ENCODE data around the gene FXYD3.

Gene FXYD3

GRCh38 chr19:35120898-35121297 is 5.3 kb downstream of the FXYD3 start:
- H3K4me3 ChIP-seq, result no peak overlapping the region
- H3K9me3 ChIP-seq, result no peaks in the 10 kb centered on the region
- H3K9ac ChIP-seq, result no peak overlapping the region
- H3K4me2 ChIP-seq, result peak overlapping the region; percentile 33
- H3K27ac ChIP-seq, result no peak overlapping the region
- peaks cover 80% of the 10 kb centered on the region for H3K4me1 ChIP-seq
- H3K27me3 ChIP-seq, result no peaks in the 10 kb centered on the region
- no peaks in the 10 kb centered on the region for H4K20me1 ChIP-seq
- no peak for TF ChIP-seq Cebpa-rat (IDR thresholded peaks at IDR 0.05)
- H3K36me3 ChIP-seq, result no peaks in the 10 kb centered on the region

- no peaks in the 10 kb centered on the region for H3K36me3 ChIP-seq
- H3K4me1 ChIP-seq, result peaks cover 89% of the 10 kb centered on the region
- no peak overlapping the region for H3K27ac ChIP-seq
- H3K27me3 ChIP-seq, result no peaks in the 10 kb centered on the region
- H3K9me3 ChIP-seq, result no peaks in the 10 kb centered on the region
- no peaks in the 10 kb centered on the region for H4K20me1 ChIP-seq
- H3K9ac ChIP-seq, result no peak overlapping the region
- no peak overlapping the region for H3K4me3 ChIP-seq
- H3K4me2 ChIP-seq, result peak overlapping the region; percentile 82
- no peak for TF ChIP-seq Cebpa-rat (IDR thresholded peaks at IDR 0.05)
These were observed 7.3 kb downstream of the FXYD3 start for GRCh38 chr19:35122687-35123551.

- TF ChIP-seq Cebpa-rat (IDR thresholded peaks at IDR 0.05), result no peak
- H3K9me3 ChIP-seq, result no peaks in the 10 kb centered on the region
- no peaks in the 10 kb centered on the region for H3K36me3 ChIP-seq
- H3K27ac ChIP-seq, result no peak overlapping the region
- peak overlapping the region; percentile 82 for H3K4me2 ChIP-seq
- H4K20me1 ChIP-seq, result no peaks in the 10 kb centered on the region
- 0 out of 2 replicates have a peak overlapping the region, but pooled peaks have one; percentile 25 for H3K9ac ChIP-seq
- H3K27me3 ChIP-seq, result no peaks in the 10 kb centered on the region
- peak overlapping the region; percentile 63 for H3K4me3 ChIP-seq
- peaks cover 89% of the 10 kb centered on the region for H3K4me1 ChIP-seq
These were observed 8.0 kb downstream of the FXYD3 start for GRCh38 chr19:35123573-35123972.

GRCh38 chr19:35124098-35125060 is 8.8 kb downstream of the FXYD3 start:
- peaks cover 81% of the 10 kb centered on the region for H3K4me1 ChIP-seq
- H4K20me1 ChIP-seq, result no peaks in the 10 kb centered on the region
- H3K9me3 ChIP-seq, result no peaks in the 10 kb centered on the region
- no peak for TF ChIP-seq Cebpa-rat (IDR thresholded peaks at IDR 0.05)
- H3K4me3 ChIP-seq, result peak overlapping the region; percentile 63
- no peaks in the 10 kb centered on the region for H3K27me3 ChIP-seq
- H3K27ac ChIP-seq, result no peak overlapping the region
- H3K36me3 ChIP-seq, result no peaks in the 10 kb centered on the region
- peak overlapping the region; percentile 82 for H3K4me2 ChIP-seq
- H3K9ac ChIP-seq, result peak overlapping the region; percentile 25; the same call in 1 of the 2 replicates

- no peak overlapping the region for H3K9ac ChIP-seq
- H3K4me1 ChIP-seq, result peaks cover 72% of the 10 kb centered on the region
- H3K9me3 ChIP-seq, result no peaks in the 10 kb centered on the region
- H3K4me3 ChIP-seq, result no peak overlapping the region
- H4K20me1 ChIP-seq, result no peaks in the 10 kb centered on the region
- H3K36me3 ChIP-seq, result no peaks in the 10 kb centered on the region
- peak overlapping the region; percentile 82 for H3K4me2 ChIP-seq
- no peak for TF ChIP-seq Cebpa-rat (IDR thresholded peaks at IDR 0.05)
- no peaks in the 10 kb centered on the region for H3K27me3 ChIP-seq
- H3K27ac ChIP-seq, result no peak overlapping the region
These were observed 9.7 kb downstream of the FXYD3 start for GRCh38 chr19:35125270-35125717.

- no peaks in the 10 kb centered on the region for H4K20me1 ChIP-seq
- no peaks in the 10 kb centered on the region for H3K9me3 ChIP-seq
- H3K27me3 ChIP-seq, result no peaks in the 10 kb centered on the region
- no peak for TF ChIP-seq Cebpa-rat (IDR thresholded peaks at IDR 0.05)
- peak overlapping the region; percentile 30; the same call in 1 of the 2 replicates for H3K27ac ChIP-seq
- H3K9ac ChIP-seq, result no peak overlapping the region
- no peaks in the 10 kb centered on the region for H3K36me3 ChIP-seq
- no peak overlapping the region for H3K4me3 ChIP-seq
- peak overlapping the region; percentile 82 for H3K4me2 ChIP-seq
- peaks cover 66% of the 10 kb centered on the region for H3K4me1 ChIP-seq
These were observed 10.4 kb downstream of the FXYD3 start for GRCh38 chr19:35125749-35126623.

- Histone ChIP-seq H3K4me3 (no peak overlapping the region), H4K20me1 (no peaks in the 10 kb centered on the region), H3K27ac (peak overlapping the region; percentile 30; the same call in 1 of the 2 replicates), H3K4me2 (peak overlapping the region; percentile 82), H3K27me3 (no peaks in the 10 kb centered on the region), H3K9me3 (no peaks in the 10 kb centered on the region), H3K9ac (no peak overlapping the region), H3K36me3 (no peaks in the 10 kb centered on the region), H3K4me1 (peaks cover 66% of the 10 kb centered on the region)
- TF ChIP-seq Cebpa-rat (IDR thresholded peaks at IDR 0.05), result no peak
These were observed 11.0 kb downstream of the FXYD3 start for GRCh38 chr19:35126624-35126959.

GRCh38 chr19:35127871-35128270 is 12.2 kb downstream of the FXYD3 start:
- Histone ChIP-seq H3K27me3 (no peaks in the 10 kb centered on the region), H4K20me1 (no peaks in the 10 kb centered on the region), H3K9me3 (no peaks in the 10 kb centered on the region), H3K9ac (no peak overlapping the region), H3K27ac (no peak overlapping the region), H3K36me3 (no peaks in the 10 kb centered on the region), H3K4me3 (no peak overlapping the region), H3K4me1 (peaks cover 55% of the 10 kb centered on the region), H3K4me2 (no peak overlapping the region)
- TF ChIP-seq Cebpa-rat (IDR thresholded peaks at IDR 0.05), result no peak
